ENCODE results near the gene POLR2J3.
"Not testable (repeated sequence)": the region's sequence is repeated elsewhere in the genome, so short reads cannot be mapped to it uniquely, and the experiment has no call there.

Gene POLR2J3

GRCh38 chr7:102602317-102602716 is 29.9 kb upstream of the POLR2J3 start:
- H3K27ac ChIP-seq (ENCODE audit: extremely low read depth, low read depth, low read length); H3K36me3 ChIP-seq (ENCODE audit: control insufficient read depth in 2 of 2, insufficient read depth in 1 of 2, low read length in 2 of 2); H3K4me3 ChIP-seq (ENCODE audit: low read depth, low read length); POLR2A ChIA-PET; H3K4me1 ChIP-seq (ENCODE audit: control insufficient read depth, insufficient read depth, low read length); H3K9me3 ChIP-seq (ENCODE audit: control insufficient read depth, insufficient read depth, low read depth, low read length); CTCF ChIA-PET: not testable (repeated sequence)

- POLR2A ChIA-PET = not testable (repeated sequence)
Measured at GRCh38 chr7:102599699-102600098, 27.3 kb upstream of the POLR2J3 start.

GRCh38 chr7:102596036-102596435 is 23.7 kb upstream of the POLR2J3 start:
- H3K36me3 ChIP-seq (ENCODE audit: control insufficient read depth in 2 of 2, insufficient read depth in 1 of 2, low read length in 2 of 2); H3K27ac ChIP-seq (ENCODE audit: extremely low read depth, low read depth, low read length); H3K4me3 ChIP-seq (ENCODE audit: low read depth, low read length); H3K9me3 ChIP-seq (ENCODE audit: control insufficient read depth, insufficient read depth, low read depth, low read length); CTCF ChIA-PET; POLR2A ChIA-PET; H3K4me1 ChIP-seq (ENCODE audit: control insufficient read depth, insufficient read depth, low read length): not testable (repeated sequence)

More at GRCh38 chr7:102599699-102600098, 27.3 kb upstream of the POLR2J3 start:
- H3K4me1 ChIP-seq (ENCODE audit: control insufficient read depth, insufficient read depth, low read length); H3K36me3 ChIP-seq (ENCODE audit: control insufficient read depth in 2 of 2, insufficient read depth in 1 of 2, low read length in 2 of 2); H3K27ac ChIP-seq (ENCODE audit: extremely low read depth, low read depth, low read length); CTCF ChIA-PET; H3K9me3 ChIP-seq (ENCODE audit: control insufficient read depth, insufficient read depth, low read depth, low read length); H3K4me3 ChIP-seq (ENCODE audit: low read depth, low read length): not testable (repeated sequence)

- POLR2A ChIA-PET; H3K9me3 ChIP-seq (ENCODE audit: control insufficient read depth, insufficient read depth, low read depth, low read length); CTCF ChIA-PET; H3K27ac ChIP-seq (ENCODE audit: extremely low read depth, low read depth, low read length); H3K4me3 ChIP-seq (ENCODE audit: low read depth, low read length); H3K36me3 ChIP-seq (ENCODE audit: control insufficient read depth in 2 of 2, insufficient read depth in 1 of 2, low read length in 2 of 2); H3K4me1 ChIP-seq (ENCODE audit: control insufficient read depth, insufficient read depth, low read length): not testable (repeated sequence)
Measured at GRCh38 chr7:102593637-102594334, 21.4 kb upstream of the POLR2J3 start.

- H3K27ac ChIP-seq (ENCODE audit: extremely low read depth, low read depth, low read length); CTCF ChIA-PET; H3K36me3 ChIP-seq (ENCODE audit: control insufficient read depth in 2 of 2, insufficient read depth in 1 of 2, low read length in 2 of 2); H3K9me3 ChIP-seq (ENCODE audit: control insufficient read depth, insufficient read depth, low read depth, low read length); H3K4me3 ChIP-seq (ENCODE audit: low read depth, low read length); POLR2A ChIA-PET; H3K4me1 ChIP-seq (ENCODE audit: control insufficient read depth, insufficient read depth, low read length): not testable (repeated sequence)
Measured at GRCh38 chr7:102592477-102593019, 20.2 kb upstream of the POLR2J3 start.

- H3K9me3 ChIP-seq (ENCODE audit: control insufficient read depth, insufficient read depth, low read depth, low read length); POLR2A ChIA-PET; CTCF ChIA-PET; H3K36me3 ChIP-seq (ENCODE audit: control insufficient read depth in 2 of 2, insufficient read depth in 1 of 2, low read length in 2 of 2); H3K4me1 ChIP-seq (ENCODE audit: control insufficient read depth, insufficient read depth, low read length); H3K27ac ChIP-seq (ENCODE audit: extremely low read depth, low read depth, low read length); H3K4me3 ChIP-seq (ENCODE audit: low read depth, low read length): not testable (repeated sequence)
Measured at GRCh38 chr7:102589857-102590256, 17.5 kb upstream of the POLR2J3 start.

- H3K9me3 ChIP-seq (ENCODE audit: control insufficient read depth, insufficient read depth, low read depth, low read length); POLR2A ChIA-PET; H3K27ac ChIP-seq (ENCODE audit: extremely low read depth, low read depth, low read length); CTCF ChIA-PET; H3K4me3 ChIP-seq (ENCODE audit: low read depth, low read length); H3K4me1 ChIP-seq (ENCODE audit: control insufficient read depth, insufficient read depth, low read length); H3K36me3 ChIP-seq (ENCODE audit: control insufficient read depth in 2 of 2, insufficient read depth in 1 of 2, low read length in 2 of 2): not testable (repeated sequence)
Measured at GRCh38 chr7:102583495-102583894, 11.1 kb upstream of the POLR2J3 start.

GRCh38 chr7:102581722-102582121 is 9.3 kb upstream of the POLR2J3 start:
- H3K4me1 ChIP-seq (ENCODE audit: control insufficient read depth, insufficient read depth, low read length); H3K9me3 ChIP-seq (ENCODE audit: control insufficient read depth, insufficient read depth, low read depth, low read length); H3K4me3 ChIP-seq (ENCODE audit: low read depth, low read length); POLR2A ChIA-PET; CTCF ChIA-PET; H3K27ac ChIP-seq (ENCODE audit: extremely low read depth, low read depth, low read length); H3K36me3 ChIP-seq (ENCODE audit: control insufficient read depth in 2 of 2, insufficient read depth in 1 of 2, low read length in 2 of 2): not testable (repeated sequence)

- H3K27ac ChIP-seq (ENCODE audit: extremely low read depth, low read depth, low read length); H3K36me3 ChIP-seq (ENCODE audit: control insufficient read depth in 2 of 2, insufficient read depth in 1 of 2, low read length in 2 of 2); H3K4me3 ChIP-seq (ENCODE audit: low read depth, low read length); POLR2A ChIA-PET; H3K4me1 ChIP-seq (ENCODE audit: control insufficient read depth, insufficient read depth, low read length); CTCF ChIA-PET; H3K9me3 ChIP-seq (ENCODE audit: control insufficient read depth, insufficient read depth, low read depth, low read length): not testable (repeated sequence)
Measured at GRCh38 chr7:102578486-102578885, 6.1 kb upstream of the POLR2J3 start.

- POLR2A ChIA-PET; H3K4me1 ChIP-seq (ENCODE audit: control insufficient read depth, insufficient read depth, low read length); H3K9me3 ChIP-seq (ENCODE audit: control insufficient read depth, insufficient read depth, low read depth, low read length); H3K27ac ChIP-seq (ENCODE audit: extremely low read depth, low read depth, low read length); H3K36me3 ChIP-seq (ENCODE audit: control insufficient read depth in 2 of 2, insufficient read depth in 1 of 2, low read length in 2 of 2); H3K4me3 ChIP-seq (ENCODE audit: low read depth, low read length); CTCF ChIA-PET: not testable (repeated sequence)
Measured at GRCh38 chr7:102577315-102578240, 5.2 kb upstream of the POLR2J3 start.

GRCh38 chr7:102576363-102576762 is 4.0 kb upstream of the POLR2J3 start:
- H3K27ac ChIP-seq (ENCODE audit: extremely low read depth, low read depth, low read length); POLR2A ChIA-PET; H3K36me3 ChIP-seq (ENCODE audit: control insufficient read depth in 2 of 2, insufficient read depth in 1 of 2, low read length in 2 of 2); H3K9me3 ChIP-seq (ENCODE audit: control insufficient read depth, insufficient read depth, low read depth, low read length); CTCF ChIA-PET; H3K4me3 ChIP-seq (ENCODE audit: low read depth, low read length); H3K4me1 ChIP-seq (ENCODE audit: control insufficient read depth, insufficient read depth, low read length): not testable (repeated sequence)

Measured in HEK293 (cell line).